ENCODE data around the gene TMEM178B. TPM values are rescaled to one million over a fixed set of nuclear protein-coding genes. Genes with fewer than 3 reads are reported as not detected.

TMEM178B gene
- total and polyA plus RNA-seq, 9 of the 15 experiments (the other 6 are each of a cell fraction or from before 2014, with no cell fraction given), result under 0.01 to 0.03 (median 0.01) TPM; not detected in 5

- Histone ChIP-seq H3K27ac (ENCODE audit: extremely low read depth, low read depth, low read length) (no peak overlapping the region), H3K4me3 (no peak overlapping the region), H3K27me3 (ENCODE audit: control insufficient read depth in 2 of 2, insufficient read depth in 2 of 2, low read length in 2 of 2) (peaks cover 12 to 55% of the 10 kb centered on the region in 2 experiments; a peak in 4 of 5 replicates), H3K36me3 (ENCODE audit: control insufficient read depth, insufficient read depth, low read length) (no peaks in the 10 kb centered on the region), H3K9me1 (ENCODE audit: control insufficient read depth, insufficient read depth, low read length) (no peaks in the 10 kb centered on the region), H2AFZ (ENCODE audit: low read depth, low read length) (no peak overlapping the region), H3K9me3 (replicated peaks; ENCODE audit: control insufficient read depth, insufficient read depth, low read depth, low read length) (no peaks in the 10 kb centered on the region), H3K4me2 (ENCODE audit: insufficient read depth, low read length) (no peak overlapping the region), H3K79me2 (ENCODE audit: control insufficient read depth, insufficient read depth, low read length) (no peaks in the 10 kb centered on the region), H4K20me1 (replicated peaks; ENCODE audit: control insufficient read depth, insufficient read depth, low read length) (no peaks in the 10 kb centered on the region), H3K9ac (ENCODE audit: insufficient read depth in 1 of 2, low read depth in 2 of 2, low read length in 2 of 2) (no peak overlapping the region), H3K4me1 (replicated peaks in 1 of 2; ENCODE audit: control insufficient read depth in 2 of 2, insufficient read depth in 2 of 2, low read length in 2 of 2) (no peaks in the 10 kb centered on the region)
- intact Hi-C loops (cut with micrococcal nuclease), result no loop called here
- CTCF ChIA-PET (ENCODE audit: low intra/inter-chr PET ratio), result no interaction called here
- no peak for DNase-seq (ENCODE audit: extremely low read depth in 1 of 4, low spot score in 3 of 4)
- POLR2A ChIA-PET, result no interaction called here
- ATAC-seq, result 0 out of 3 replicates have a peak, but pooled peaks have one; percentile 26
- WGBS (ENCODE audit: insufficient coverage, low coverage, missing lambda C conversion rate), result under 1% methylated on average over 16 of the region's 16 CpGs
- BruUV-seq (replicated peaks), result no TSS peak
- in situ Hi-C loops (cut with MboI), result no loop called here
- no peak for FAIRE-seq
- TF ChIP-seq, protein P1, sequence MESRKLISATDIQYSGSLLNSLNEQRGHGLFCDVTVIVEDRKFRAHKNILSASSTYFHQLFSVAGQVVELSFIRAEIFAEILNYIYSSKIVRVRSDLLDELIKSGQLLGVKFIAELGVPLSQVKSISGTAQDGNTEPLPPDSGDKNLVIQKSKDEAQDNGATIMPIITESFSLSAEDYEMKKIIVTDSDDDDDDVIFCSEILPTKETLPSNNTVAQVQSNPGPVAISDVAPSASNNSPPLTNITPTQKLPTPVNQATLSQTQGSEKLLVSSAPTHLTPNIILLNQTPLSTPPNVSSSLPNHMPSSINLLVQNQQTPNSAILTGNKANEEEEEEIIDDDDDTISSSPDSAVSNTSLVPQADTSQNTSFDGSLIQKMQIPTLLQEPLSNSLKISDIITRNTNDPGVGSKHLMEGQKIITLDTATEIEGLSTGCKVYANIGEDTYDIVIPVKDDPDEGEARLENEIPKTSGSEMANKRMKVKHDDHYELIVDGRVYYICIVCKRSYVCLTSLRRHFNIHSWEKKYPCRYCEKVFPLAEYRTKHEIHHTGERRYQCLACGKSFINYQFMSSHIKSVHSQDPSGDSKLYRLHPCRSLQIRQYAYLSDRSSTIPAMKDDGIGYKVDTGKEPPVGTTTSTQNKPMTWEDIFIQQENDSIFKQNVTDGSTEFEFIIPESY (CRISPR knock-in tag; IDR thresholded peaks at IDR 0.05), result no peak
- TF ChIP-seq, protein P2, sequence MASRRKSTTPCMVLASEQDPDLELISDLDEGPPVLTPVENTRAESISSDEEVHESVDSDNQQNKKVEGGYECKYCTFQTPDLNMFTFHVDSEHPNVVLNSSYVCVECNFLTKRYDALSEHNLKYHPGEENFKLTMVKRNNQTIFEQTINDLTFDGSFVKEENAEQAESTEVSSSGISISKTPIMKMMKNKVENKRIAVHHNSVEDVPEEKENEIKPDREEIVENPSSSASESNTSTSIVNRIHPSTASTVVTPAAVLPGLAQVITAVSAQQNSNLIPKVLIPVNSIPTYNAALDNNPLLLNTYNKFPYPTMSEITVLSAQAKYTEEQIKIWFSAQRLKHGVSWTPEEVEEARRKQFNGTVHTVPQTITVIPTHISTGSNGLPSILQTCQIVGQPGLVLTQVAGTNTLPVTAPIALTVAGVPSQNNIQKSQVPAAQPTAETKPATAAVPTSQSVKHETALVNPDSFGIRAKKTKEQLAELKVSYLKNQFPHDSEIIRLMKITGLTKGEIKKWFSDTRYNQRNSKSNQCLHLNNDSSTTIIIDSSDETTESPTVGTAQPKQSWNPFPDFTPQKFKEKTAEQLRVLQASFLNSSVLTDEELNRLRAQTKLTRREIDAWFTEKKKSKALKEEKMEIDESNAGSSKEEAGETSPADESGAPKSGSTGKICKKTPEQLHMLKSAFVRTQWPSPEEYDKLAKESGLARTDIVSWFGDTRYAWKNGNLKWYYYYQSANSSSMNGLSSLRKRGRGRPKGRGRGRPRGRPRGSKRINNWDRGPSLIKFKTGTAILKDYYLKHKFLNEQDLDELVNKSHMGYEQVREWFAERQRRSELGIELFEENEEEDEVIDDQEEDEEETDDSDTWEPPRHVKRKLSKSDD (conservative IDR thresholded peaks at IDR 0.05; ENCODE audit: low read length), result no peak
- TF ChIP-seq ZFP30 (CRISPR knock-in tag; IDR thresholded peaks at IDR 0.05; ENCODE audit: borderline replicate concordance) (no peak), CBX1 (IDR thresholded peaks at IDR 0.05; ENCODE audit: low read depth) (no peak), ZNF408 (CRISPR knock-in tag; IDR thresholded peaks at IDR 0.05; ENCODE audit: low read depth) (no peak)
- TF ChIP-seq, protein P3, sequence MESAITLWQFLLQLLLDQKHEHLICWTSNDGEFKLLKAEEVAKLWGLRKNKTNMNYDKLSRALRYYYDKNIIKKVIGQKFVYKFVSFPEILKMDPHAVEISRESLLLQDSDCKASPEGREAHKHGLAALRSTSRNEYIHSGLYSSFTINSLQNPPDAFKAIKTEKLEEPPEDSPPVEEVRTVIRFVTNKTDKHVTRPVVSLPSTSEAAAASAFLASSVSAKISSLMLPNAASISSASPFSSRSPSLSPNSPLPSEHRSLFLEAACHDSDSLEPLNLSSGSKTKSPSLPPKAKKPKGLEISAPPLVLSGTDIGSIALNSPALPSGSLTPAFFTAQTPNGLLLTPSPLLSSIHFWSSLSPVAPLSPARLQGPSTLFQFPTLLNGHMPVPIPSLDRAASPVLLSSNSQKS (CRISPR knock-in tag; IDR thresholded peaks at IDR 0.05), result no peak
Measured at GRCh38 chr7:141157138-141157765, 83.4 kb downstream of the TMEM178B start.
